ENCODE data around the gene PHF5A. TPM values are rescaled to one million over a fixed set of nuclear protein-coding genes. Genes with fewer than 3 reads are reported as not detected.

PHF5A gene, protein sequence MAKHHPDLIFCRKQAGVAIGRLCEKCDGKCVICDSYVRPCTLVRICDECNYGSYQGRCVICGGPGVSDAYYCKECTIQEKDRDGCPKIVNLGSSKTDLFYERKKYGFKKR
- total RNA-seq (2014; rRNA removed; shearing (Covaris generic)), result 42.8 and 69.0 TPM in 2 replicates

DNA sequence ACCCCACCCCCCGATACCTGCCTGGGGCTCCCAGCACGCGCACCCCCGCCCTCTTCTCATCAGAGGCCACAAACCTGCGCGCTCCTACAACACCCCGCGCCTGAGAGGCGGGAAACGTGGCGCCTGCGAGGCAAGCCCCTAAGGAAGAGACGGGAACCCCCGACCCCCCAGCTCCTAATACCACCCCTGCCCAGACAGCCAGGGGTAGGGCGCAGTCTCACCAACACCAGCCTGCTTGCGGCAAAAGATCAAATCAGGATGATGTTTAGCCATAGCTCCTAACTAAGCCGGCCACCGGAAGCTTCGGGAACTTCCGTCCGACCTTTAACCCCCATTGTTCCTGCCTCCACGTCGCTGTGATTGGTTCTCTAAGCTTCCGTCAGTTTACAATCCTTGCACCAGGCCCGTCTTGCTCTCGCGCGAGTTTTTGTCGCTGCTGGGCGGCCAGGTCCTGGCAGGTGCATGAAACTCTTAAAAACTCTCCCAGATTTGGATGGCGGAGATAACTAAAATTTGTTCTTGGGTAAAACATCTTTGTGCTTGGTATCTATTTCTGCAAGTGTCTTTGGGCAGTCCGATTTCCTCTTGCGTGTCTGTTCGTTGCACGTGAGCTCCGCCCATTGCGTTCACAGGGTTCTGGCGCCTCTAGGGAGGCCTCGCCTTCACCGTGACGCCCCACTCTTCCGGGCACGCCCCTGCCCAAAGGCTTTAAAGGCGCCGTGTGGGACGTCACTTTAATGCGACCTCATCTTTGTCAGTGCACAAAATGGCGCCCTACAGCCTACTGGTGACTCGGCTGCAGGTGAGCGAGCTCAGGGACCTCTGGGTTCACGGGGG lies at the start of gene PHF5A, which contains the start of gene ACO2:
Gene PHF5A, minus strand, starts transcription at position 312 of the 837 bp plus-strand sequence. Its CDS starts 39 bp downstream, at position 273.
Gene ACO2, plus strand, starts transcription at position 737 of the 837 bp plus-strand sequence. Its CDS starts 30 bp downstream, at position 767.
- DNase-seq (ENCODE audit: low read depth), result peak; percentile 95

DNA sequence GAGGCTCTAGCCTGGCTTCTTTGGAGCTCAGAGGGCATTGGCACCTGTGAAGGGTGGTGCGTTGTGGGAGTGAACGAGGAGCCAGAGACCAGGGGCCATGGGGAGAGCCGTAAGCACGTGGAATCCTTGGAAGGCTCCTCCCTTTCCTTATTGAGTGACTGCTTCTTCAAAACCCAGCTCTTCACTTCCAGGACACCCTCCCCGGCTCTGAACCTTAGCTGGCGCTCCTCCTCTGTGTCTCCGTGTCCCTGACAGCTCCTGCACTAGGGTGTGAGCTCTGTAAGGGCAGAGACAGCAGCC lies 49.5 kb upstream of the PHF5A start:
- no peak for DNase-seq (ENCODE audit: low read depth)

DNA sequence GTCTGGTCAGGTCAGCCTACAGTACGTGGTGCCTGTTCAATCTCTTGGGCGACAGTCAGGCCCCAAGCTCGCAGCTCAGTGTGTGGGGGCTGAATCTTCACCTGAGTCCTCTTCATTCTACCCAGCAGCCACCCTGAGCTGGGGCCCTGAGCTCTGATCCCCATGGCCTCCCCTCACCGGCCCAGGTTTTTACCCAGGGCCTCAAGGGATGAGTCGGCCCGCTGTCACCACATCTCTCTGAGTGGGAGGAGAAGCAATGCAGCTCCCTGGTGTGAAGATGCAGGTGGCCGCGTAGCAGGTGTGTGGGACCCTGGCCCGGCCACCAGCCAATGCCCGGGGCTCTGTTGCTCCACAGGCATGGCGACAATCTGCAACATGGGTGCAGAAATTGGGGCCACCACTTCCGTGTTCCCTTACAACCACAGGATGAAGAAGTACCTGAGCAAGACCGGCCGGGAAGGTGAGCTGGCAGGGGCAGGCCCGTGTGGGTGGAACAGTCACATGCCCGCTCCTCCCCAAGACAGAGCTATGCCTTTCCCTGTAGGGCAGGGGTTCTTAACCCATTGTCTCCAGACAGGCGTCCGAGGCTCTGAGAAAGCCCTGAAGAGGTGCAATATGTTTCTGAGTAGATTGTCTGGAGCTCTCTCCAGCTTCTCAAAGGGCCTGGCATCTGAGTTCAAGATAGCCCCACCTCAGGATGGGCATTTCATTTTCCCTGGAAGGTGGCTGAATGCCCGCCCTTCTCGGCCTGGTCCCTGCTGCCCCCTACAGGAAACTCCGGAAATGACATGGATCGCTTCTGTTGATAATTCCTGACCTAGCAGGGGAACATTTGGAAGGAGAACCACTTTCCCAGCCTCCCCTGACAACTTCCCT lies 48.9 kb upstream of the PHF5A start:
- DNase-seq (ENCODE audit: low read depth), result peak; percentile 47

DNA sequence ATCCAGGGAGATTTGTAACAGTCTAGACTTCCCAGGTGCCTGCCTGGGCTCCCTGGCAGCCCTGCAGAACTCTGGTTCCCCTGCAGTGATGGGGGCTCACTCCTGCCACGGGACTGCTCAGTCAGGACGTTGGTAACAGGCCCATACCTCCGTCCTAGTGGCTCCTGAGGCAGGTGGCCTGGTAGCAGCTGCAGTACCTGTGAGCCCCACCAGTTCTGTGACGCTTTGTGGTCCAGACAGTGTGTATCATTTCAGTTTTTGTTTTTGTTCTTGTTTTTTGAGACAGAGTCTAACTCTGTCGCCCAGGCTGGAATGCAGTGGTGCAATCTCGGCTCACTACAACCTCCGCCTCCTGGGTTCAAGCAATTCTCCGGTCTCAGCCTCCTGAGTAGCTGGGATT lies 48.0 kb upstream of the PHF5A start:
- DNase-seq (ENCODE audit: low read depth), result no peak

DNA sequence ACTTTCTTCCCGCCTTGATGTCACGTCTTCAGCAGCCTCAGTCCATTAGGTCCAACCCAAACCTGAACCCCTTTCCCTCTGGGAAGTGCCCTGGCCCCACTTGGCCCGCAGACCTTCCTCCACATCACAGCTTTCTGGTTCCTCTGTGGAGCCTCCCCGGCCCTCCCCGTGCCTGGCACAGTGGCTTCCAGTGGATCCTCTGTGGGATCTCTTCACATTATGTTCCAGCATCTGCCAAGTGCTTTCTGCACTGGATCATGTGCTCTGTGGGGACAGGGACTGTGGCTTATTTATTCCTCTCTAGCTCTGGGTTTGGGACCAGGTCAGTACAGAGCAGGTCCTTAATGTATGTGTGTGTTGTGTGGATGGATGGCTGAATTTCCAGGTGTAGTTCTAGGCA lies 44.9 kb upstream of the PHF5A start:
- DNase-seq (ENCODE audit: low read depth), result no peak

DNA sequence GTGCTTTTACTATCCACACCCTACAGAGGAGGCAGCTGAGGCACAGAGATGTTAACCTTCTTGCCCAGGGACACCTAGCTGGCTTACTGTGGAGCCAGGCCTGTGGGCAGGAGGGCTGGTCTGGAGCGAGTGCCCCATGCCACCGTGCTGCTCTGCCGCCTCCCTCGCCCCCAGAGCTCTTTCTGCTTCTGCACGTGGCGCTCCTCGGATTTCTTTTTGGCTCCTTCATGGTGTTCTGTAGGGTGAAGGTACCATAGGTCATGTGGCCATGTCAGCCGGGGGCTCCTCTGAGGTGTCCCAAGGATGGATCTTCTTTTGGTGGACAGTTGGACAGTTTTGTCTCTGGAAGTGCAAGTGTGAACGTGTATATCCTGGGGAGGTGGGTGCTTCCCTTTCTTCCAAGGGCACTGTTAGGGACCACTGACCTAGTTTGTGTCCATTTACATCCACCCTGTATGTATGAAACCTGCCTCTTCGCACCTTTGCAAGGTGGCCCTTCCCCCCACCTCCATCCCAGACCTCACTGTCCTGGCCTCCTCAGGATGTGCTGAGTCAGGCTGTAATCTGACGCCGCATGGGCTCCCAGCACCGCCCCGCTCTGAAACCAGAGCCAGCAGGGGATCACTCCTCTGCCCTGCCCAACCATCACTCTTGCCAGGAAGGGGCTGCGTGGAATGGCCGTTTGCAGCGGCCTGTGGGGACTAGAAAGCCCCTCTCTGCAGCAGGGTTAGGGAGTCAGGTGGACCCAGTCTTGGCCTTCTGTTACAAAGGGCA lies 44.1 kb upstream of the PHF5A start:
- DNase-seq (ENCODE audit: low read depth), result peak; percentile 75

DNA sequence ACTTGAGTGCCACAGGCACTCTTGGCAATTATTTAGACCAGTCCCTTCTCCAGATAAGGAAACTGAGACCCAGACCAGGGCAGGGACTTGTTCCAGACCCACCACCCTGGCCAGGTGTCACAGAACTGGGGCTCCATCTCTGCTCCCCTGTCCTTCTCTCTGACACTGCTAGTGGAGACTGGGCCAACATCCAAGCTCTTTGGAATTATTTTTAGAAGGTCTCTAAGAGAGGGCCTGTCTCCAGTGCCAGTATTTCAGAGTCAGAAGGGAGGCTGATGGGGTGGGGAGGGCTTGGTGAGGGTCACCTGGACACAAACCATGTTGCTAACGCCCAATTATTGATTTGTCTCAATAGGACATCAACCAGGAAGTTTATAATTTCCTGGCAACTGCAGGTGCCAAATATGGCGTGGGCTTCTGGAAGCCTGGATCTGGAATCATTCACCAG lies 43.1 kb upstream of the PHF5A start:
- no peak for DNase-seq (ENCODE audit: low read depth)

DNA sequence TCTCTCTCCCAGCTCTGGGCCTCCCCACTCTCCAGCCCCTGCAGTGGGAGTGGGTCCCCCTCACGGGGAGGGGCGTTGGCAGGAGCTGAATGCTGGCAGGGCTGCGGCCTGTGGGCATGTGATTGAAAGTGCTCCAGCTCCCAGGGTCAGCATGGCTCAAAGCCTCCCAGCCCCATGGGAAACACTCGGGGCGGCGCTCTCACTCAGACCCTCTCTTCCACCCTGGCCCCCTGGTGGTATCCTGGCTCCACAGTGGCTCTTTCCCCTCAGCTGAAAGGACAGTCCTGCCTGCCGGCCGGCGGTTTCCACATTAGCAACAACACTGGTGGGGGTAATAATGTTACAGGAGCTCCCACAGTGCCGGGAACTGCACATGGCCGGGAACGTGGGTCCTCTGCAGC lies 40.3 kb upstream of the PHF5A start:
- DNase-seq (ENCODE audit: low read depth), result no peak

DNA sequence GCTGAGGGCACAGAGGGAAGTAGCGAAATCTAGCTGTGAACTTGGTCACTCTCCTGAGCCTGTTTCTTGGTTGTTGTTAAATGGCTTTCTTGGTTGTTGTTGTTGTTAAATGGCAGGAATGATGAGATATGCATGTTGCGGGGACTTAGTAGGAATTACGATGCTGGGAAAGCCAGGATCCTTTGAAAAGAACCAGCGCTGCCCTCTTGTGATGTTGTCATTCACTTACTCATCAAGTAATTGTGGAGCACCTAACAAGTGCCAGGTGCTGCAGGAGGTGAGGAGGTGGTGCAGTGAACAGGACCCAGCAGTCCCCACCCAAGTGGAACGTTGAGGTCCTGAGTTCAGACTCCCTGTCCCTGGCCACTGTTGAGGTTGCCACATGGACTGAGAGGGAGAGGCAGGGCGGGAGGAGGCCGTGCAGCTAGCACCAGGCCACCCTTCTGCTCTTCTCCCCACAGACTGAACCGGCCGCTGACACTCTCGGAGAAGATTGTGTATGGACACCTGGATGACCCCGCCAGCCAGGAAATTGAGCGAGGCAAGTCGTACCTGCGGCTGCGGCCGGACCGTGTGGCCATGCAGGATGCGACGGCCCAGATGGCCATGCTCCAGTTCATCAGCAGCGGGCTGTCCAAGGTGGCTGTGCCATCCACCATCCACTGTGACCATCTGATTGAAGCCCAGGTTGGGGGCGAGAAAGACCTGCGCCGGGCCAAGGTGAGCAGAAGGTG lies 39.0 kb upstream of the PHF5A start:
- no peak for DNase-seq (ENCODE audit: low read depth)

DNA sequence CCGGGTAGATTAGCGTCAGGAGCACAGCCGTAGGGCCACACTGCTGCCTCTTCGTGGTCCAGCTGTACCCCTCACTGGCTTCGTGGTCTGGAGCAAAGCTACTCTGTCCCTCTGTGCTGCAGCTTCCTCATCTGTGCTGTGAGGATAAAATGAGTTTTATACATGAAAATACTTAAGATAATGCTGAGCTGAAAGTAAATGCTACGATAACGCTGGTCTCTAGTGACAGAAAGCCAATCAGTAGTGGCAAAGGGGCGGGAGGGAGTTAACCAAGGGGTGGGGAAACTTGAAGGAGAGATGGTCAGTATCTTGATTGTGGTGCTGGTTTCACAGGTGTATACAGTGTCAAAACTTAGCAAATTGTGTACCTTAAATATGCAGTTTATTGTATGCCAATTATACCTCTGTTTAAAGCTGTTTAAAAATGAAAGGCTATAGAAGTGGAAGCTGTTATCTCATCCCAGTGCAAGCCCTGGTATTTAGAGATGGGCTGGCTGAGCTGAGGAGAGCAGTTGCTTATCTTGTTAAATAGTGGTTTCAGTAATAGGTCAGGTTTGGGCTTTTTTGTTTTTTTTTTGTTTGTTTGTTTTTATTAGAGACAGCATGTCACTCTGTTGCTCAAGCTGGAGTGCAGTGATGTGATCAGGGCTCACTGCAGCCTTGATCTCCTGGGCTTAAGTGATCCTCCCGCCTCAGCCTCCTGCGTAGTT lies 37.2 kb upstream of the PHF5A start:
- DNase-seq (ENCODE audit: low read depth), result no peak

DNA sequence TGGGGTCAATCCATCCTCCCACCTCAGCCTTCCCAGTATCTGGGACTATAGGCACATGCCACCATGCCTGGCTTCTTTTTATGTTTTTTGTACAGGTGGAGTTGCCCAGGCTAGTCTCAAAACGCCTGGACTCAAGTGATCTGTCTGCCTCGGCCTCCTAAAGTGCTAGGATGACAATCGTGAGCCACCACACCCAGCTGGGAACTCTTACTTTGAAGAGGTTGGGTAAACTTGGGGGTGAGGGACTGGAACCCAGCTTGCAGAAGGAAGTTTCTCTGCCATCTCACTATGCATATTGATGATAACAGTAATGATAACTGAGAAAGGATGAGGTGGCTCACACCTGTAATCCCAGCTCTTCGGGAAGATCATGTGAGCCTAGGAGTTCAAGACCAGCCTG lies 36.3 kb upstream of the PHF5A start:
- DNase-seq (ENCODE audit: low read depth), result no peak

DNA sequence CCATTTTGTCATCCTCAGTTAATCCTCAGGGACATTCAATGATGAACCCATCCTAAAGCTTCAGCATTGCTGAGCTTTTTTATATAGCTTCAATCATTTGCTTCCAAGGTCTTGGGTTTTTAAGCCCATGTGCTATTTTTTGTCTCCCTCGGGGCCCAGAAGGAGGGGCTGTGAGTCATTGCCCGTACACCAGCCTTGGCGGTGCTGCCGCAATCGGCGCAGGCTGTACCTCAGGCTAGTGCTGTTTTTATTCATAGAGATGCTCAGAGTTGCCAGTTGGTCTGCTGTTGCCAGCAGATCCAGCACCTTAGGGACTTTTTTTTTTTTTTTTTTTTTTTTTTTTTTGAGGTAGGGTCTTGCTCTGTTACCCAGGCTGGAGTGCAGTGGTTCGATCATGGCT lies 35.9 kb upstream of the PHF5A start:
- no peak for DNase-seq (ENCODE audit: low read depth)

DNA sequence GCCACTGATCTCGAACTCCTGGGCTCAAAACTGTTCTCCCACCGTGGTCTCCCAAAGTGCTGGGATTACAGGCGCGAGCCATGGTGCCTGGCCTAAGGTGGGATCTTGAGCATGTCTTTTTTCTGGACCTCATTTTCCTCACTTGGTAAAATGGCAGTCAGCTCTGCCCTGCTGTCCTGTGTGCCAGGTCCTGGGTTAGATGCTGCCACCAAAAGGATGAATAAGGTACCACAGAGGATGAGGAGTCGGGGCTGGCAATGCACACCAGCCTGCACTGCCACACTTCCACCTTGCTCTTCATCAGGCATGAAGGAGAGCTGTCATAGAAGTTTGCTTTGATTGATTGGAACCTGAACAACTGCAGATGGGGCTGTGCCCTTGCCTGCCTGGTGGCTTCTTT lies 32.7 kb upstream of the PHF5A start:
- DNase-seq (ENCODE audit: low read depth), result peak; percentile 19

DNA sequence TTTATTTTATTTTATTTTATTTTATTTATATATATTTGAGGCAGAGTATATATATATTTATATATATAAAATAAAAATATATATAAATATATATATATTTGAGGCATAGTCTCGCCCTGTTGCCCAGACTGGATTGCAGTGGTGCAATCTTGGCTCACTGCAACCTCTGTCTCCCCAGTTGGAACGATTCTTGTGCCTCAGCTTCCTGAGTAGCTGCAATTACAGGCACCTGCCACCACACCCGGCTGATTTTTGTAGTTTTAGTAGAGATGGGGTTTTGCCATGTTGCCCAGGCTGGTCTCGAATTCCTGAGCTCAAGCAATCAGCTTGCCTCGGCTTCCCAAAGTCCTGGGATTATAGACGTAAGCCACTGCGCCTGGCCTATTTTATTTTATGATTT lies 31.8 kb upstream of the PHF5A start:
- DNase-seq (ENCODE audit: low read depth), result no peak

DNA sequence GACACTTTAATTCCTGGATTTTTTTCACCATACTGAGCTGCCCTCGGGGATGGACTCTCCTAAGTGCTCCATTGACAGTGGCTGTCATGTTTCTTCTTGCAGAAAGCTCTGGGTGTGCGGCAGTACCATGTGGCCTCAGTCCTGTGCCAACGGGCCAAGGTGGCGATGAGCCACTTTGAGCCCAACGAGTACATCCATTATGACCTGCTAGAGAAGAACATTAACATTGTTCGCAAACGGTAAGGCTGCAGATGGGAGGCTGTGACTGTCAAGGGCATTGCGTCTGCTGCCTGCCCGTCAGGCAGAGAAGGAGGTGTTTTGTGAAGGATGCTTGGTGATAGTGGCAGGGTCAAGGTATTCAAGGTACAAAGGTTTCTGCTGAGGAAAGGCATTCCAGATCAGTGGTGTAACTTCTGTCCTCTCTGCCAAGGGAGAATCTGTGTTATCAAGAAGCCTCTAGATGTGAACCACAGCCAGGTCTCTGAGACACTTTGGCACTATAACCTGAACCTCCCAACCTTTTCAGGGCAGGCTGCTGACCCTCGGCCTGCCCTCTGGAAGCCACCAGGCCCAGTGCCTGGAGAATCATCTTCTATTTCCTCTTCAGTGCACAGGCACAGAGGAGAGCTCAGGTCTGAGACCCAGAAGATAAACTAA lies 31.3 kb upstream of the PHF5A start:
- no peak for DNase-seq (ENCODE audit: low read depth)

DNA sequence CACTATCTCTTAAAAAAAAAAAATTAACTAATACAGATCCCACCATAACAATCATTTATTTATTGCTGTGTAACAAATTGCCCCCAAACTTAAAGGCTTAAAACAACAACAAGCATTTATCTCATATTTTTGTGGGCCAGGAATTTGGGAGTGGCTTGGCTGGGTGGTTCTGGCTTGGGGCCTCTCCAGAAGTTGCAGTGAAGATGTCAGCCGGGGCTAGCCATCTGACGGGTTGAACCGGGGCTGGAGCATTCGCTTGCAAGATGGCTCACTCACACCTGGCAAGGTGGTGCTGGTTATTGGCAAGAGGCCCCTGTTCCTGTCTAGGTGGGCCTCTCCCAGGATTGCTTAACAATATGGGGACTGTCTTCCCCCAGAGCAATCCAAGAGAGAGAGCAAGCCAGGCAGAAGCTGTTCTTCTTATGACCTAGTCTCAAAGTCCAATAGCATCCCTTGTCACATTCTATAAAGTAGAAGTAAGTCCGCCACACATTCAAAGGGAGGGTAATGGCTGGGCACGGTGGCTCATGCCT lies 29.9 kb upstream of the PHF5A start:
- no peak for DNase-seq (ENCODE audit: low read depth)

DNA sequence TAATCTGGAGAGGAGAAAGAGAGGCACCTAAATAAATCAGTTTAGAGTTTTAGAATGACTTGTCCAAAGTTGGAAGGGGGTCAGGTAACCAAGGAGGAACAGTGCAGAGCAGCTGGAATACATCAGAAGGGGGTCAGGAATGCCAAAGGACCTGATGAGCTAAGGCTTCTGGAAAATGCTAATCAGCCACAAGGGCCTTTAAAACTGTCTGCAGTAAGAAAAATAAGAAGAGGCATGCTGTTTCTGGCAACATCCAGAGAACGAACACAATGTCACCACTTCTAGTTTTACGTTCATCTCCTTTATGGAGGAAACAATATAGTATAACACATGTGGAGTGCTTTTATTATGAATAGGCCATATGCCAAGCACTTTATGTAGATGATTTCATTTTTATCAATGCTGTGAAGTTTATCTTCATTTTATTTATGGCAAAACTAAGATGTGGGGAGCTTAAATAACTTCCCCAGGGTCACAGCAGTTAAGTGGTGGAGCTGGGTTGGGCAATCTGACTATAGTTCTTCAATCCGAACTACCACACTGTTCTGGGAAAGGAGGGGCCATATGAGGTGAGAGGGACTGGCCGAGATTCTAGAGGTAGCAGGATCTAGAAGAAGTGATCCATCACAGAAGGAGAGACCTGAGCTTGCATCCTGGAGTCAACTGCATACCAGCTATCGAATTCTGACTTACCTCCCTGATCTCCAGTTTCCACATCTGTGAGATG lies 23.0 kb upstream of the PHF5A start:
- no peak for DNase-seq (ENCODE audit: low read depth)

DNA sequence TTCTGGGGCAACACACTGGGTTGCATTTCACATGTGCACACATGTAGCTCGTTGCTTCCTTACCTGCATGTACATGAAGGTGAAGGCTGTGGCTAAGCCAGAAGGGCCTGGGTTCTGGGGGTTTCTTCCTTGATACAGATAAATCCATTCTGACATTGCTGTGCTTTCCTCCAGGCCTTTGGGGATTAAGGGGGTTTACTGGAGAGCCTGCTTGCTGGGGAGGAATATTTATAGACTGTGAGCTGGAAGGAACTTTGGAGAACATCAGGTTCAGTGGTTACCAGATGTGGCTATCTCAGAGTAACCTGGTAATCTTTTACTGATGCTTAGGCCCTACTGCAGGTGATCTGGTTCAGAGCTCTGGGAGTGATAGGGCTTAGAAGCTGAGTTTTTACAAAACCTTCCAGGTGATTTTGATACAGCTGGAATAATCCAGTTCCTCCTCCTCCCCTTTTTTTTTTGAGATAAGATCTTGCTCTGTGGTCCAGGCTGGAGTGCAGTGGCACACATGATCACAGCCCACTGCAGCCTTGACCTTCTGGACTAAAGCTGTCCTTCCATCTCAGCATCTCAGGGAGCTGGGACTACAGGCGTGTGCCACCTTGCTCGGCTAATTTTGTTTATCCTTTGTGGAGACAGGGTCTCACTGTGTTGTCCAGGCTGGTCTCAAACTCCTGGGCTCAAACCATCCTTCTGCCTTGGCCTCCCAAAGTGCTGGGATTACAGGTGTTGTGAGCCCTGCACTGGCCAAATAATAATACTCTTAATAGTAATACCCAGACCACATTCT lies 20.3 kb upstream of the PHF5A start:
- no peak for DNase-seq (ENCODE audit: low read depth)
